ENCODE measurements around the gene WDR46.

DNA sequence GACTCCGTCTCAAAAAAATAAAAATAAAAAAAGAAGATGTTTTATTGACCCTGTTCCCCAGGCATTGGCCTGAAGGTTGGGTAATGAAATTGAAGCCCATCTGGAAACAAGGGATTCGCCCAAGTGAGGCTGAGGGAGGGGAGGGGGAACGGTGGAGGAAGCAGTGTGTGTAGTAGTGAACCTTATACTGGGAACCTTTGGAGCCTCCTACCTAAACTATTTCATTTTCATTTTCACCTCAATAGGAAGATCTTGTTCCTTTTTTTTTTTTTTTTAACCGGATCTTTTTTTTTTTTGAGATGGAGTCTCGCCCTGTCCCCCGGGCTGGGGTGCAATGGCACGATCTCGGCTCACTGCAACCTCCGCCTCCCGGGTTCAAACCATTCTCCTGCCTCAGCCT, 41.7 kb upstream of the WDR46 start:
- TF ChIP-seq YEATS2 (CRISPR knock-in tag; IDR thresholded peaks at IDR 0.05; ENCODE audit: borderline replicate concordance) (no peak), YY1 (IDR thresholded peaks at IDR 0.05; ENCODE audit: insufficient read depth, insufficient replicate concordance, low read depth, low read length) (no peak)
- TF ChIP-seq, protein P1, sequence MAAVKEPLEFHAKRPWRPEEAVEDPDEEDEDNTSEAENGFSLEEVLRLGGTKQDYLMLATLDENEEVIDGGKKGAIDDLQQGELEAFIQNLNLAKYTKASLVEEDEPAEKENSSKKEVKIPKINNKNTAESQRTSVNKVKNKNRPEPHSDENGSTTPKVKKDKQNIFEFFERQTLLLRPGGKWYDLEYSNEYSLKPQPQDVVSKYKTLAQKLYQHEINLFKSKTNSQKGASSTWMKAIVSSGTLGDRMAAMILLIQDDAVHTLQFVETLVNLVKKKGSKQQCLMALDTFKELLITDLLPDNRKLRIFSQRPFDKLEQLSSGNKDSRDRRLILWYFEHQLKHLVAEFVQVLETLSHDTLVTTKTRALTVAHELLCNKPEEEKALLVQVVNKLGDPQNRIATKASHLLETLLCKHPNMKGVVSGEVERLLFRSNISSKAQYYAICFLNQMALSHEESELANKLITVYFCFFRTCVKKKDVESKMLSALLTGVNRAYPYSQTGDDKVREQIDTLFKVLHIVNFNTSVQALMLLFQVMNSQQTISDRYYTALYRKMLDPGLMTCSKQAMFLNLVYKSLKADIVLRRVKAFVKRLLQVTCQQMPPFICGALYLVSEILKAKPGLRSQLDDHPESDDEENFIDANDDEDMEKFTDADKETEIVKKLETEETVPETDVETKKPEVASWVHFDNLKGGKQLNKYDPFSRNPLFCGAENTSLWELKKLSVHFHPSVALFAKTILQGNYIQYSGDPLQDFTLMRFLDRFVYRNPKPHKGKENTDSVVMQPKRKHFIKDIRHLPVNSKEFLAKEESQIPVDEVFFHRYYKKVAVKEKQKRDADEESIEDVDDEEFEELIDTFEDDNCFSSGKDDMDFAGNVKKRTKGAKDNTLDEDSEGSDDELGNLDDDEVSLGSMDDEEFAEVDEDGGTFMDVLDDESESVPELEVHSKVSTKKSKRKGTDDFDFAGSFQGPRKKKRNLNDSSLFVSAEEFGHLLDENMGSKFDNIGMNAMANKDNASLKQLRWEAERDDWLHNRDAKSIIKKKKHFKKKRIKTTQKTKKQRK (IDR thresholded peaks at IDR 0.05; ENCODE audit: low read length): no peak
